HG03354 (cell line): ENCODE measurements around the gene PRKACA.
"Not testable (repeated sequence)": the region's sequence is repeated elsewhere in the genome, so short reads cannot be mapped to it uniquely, and the experiment has no call there.

Experiments
- ATAC-seq: cut with Tn5 transposase; IDR thresholded peaks from one replicate; pipeline ENCODE4 v1.9.1; 2021; ENCODE audit warnings: mild to moderate bottlenecking; ENCODE audit not compliant: unreplicated experiment, poor library complexity, severe bottlenecking

PRKACA gene

GRCh38 chr19:14053500-14053899, 64.1 kb downstream of the PRKACA start:
- ATAC-seq: no peak

- no peak for ATAC-seq
These were observed 64.5 kb downstream of the PRKACA start for GRCh38 chr19:14053032-14053431.

GRCh38 chr19:14052470-14052869, 65.1 kb downstream of the PRKACA start:
- ATAC-seq: no peak

- no peak for ATAC-seq
These were observed 65.6 kb downstream of the PRKACA start for GRCh38 chr19:14051980-14052379.

- ATAC-seq: not testable (repeated sequence)
These were observed 66.6 kb downstream of the PRKACA start for GRCh38 chr19:14050961-14051360.

- no peak for ATAC-seq
These were observed 67.0 kb downstream of the PRKACA start for GRCh38 chr19:14050512-14050911.

- ATAC-seq: no peak
These were observed 69.0 kb downstream of the PRKACA start for GRCh38 chr19:14048443-14049153.

- ATAC-seq: not testable (repeated sequence)
These were observed 69.7 kb downstream of the PRKACA start for GRCh38 chr19:14047866-14048265.

- ATAC-seq: not testable (repeated sequence)
These were observed 74.6 kb downstream of the PRKACA start for GRCh38 chr19:14042659-14043608.
